Measurements from ENCODE around the gene SAYSD1.

DNA sequence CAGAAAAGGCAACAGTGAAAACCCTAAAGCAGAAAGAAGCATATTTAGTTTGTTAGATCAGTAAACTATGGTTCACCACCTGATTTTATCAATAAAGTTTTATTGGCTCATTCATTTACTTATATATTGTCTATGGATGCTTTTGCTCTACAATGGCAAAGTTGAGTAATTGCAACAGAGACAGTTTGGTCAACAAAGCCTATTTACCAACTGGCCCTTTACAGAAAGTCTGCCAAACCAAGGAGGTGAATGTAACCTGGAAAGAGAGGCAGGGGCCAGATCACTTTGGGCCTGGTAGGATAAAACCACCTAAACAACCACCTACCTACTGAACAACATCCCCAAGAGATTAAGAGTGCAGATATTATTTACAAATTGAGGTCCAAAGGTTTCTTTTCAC is 19.4 kb downstream of the SAYSD1 start:
- TF ChIP-seq, protein P1, sequence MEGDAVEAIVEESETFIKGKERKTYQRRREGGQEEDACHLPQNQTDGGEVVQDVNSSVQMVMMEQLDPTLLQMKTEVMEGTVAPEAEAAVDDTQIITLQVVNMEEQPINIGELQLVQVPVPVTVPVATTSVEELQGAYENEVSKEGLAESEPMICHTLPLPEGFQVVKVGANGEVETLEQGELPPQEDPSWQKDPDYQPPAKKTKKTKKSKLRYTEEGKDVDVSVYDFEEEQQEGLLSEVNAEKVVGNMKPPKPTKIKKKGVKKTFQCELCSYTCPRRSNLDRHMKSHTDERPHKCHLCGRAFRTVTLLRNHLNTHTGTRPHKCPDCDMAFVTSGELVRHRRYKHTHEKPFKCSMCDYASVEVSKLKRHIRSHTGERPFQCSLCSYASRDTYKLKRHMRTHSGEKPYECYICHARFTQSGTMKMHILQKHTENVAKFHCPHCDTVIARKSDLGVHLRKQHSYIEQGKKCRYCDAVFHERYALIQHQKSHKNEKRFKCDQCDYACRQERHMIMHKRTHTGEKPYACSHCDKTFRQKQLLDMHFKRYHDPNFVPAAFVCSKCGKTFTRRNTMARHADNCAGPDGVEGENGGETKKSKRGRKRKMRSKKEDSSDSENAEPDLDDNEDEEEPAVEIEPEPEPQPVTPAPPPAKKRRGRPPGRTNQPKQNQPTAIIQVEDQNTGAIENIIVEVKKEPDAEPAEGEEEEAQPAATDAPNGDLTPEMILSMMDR (IDR thresholded peaks at IDR 0.05) = no peak
- TF ChIP-seq POLR2A (IDR thresholded peaks at IDR 0.05) = no peak

Data from lower leg skin (tissue), 3 donors.